Astrocyte of the cerebellum (primary cell): ENCODE measurements around the gene NTSR2.
A peak's percentile ranks its signal among the peaks of the same experiment; 100 is the strongest.

Experiments
- DNase-seq: peaks from one replicate; pipeline ENCODE4 v3.0.0-alpha.2; 2011; ENCODE audit warnings: low read depth
- H3K4me3 ChIP-seq: 2 replicates; pipeline ENCODE4 v1.5.1; 2011; ENCODE audit warnings: mild to moderate bottlenecking, low read depth, low read length, moderate library complexity
- CTCF ChIP-seq: IDR thresholded peaks from 2 replicates; pipeline ENCODE4 v1.5.1; 2012; ENCODE audit warnings: low read length, low read depth, moderate library complexity, mild to moderate bottlenecking; ENCODE audit errors: missing control alignments
- in situ Hi-C: cut with HindIII; loops from 2 replicates; pipeline ENCODE4 v1.10.0; 2017; ENCODE audit warnings: low sequenced_read_pairs

The NTSR2 gene

DNA sequence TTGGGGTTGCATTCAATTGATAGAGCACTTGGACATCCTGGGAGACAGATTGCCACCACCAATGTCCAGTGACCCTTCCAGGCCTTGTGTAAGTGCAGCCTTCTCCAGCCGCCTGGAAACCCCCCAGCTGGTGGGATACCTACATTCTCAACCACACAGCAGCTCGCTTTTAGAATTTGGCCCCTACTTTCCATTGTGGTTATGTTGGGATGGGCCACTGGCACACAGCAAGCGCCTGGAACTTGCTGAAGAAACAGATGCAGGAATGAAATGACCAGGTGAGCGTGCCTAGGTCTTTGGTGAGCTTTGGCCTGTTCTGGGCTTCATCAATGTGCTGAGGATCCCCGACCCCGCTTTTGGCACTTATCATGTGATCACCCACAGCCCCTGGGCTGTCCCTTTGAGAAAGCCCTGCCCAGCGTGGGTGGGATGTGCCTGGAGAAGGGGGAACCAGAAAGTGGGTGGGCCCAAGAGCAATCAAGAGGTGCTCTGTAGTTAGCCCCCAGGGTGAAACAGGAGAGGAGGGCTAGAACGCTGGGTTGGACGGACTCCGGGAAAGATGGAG is 16.0 kb upstream of the NTSR2 start:
- H3K4me3 ChIP-seq: no peak overlapping the region
- TF ChIP-seq CTCF: no peak
- in situ Hi-C loops: loop anchor here (25.0 kb wide), 1 partner anchor 101 kb away; no protein-coding TSS in a partner anchor
- DNase-seq: no peak

GRCh38 chr2:11684894-11685460 is 15.0 kb upstream of the NTSR2 start:
- in situ Hi-C loops: loop anchor here (25.0 kb wide), 1 partner anchor 102 kb away; no protein-coding TSS in a partner anchor
- H3K4me3 ChIP-seq: no peak overlapping the region
- TF ChIP-seq CTCF: no peak
- no peak for DNase-seq

- DNase-seq: no peak
- in situ Hi-C loops: loop anchor here (25.0 kb wide), 1 partner anchor 103 kb away; no protein-coding TSS in a partner anchor
- TF ChIP-seq CTCF: no peak
- H3K4me3 ChIP-seq: no peak overlapping the region
Observed at GRCh38 chr2:11683966-11684365, 14.0 kb upstream of the NTSR2 start.

DNA sequence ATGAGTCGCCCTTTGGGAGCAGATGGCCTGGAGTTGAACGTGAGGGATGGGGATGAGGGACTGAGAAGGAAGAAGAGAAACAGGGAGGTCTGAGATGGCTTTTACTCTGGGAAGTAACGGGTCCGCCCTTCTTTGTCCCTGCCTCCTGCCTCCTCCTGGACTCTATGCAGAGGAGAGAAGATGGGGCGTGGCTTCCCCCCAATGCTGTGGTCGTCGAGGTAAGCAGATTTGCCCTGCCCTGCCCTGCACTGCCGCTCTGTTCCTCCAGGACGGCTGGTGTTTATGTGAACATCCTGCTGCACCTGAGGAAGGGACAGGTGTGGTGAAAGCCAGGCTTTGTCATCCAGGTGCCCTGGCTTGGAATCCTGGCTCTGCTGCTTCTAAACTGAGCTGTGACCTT is 13.5 kb upstream of the NTSR2 start:
- in situ Hi-C loops: loop anchor here (25.0 kb wide), 1 partner anchor 104 kb away; no protein-coding TSS in a partner anchor
- no peak for DNase-seq
- TF ChIP-seq CTCF: no peak

DNA sequence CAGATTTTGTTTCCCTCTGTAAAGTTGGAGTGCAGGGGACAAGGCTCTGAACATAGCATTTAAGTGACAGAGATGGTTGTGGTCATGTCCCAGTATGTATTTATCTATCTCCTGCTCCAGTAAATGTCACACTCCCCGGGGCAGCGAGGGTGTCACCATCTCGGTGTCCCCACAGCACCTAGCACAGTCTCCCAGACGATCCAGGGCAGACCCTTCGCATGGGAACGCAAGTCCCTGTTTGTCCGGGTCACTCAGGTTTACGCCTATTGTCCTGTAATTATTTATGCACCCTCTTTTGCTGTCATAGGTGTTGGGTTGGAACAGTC is 12.6 kb upstream of the NTSR2 start:
- in situ Hi-C loops: loop anchor here (25.0 kb wide), 1 partner anchor 105 kb away; no protein-coding TSS in a partner anchor
- DNase-seq: no peak
- H3K4me3 ChIP-seq: no peak overlapping the region
- no peak for TF ChIP-seq CTCF

More for the DNA sequence above, 13.5 kb upstream of the NTSR2 start:
- H3K4me3 ChIP-seq: no peak overlapping the region

DNA sequence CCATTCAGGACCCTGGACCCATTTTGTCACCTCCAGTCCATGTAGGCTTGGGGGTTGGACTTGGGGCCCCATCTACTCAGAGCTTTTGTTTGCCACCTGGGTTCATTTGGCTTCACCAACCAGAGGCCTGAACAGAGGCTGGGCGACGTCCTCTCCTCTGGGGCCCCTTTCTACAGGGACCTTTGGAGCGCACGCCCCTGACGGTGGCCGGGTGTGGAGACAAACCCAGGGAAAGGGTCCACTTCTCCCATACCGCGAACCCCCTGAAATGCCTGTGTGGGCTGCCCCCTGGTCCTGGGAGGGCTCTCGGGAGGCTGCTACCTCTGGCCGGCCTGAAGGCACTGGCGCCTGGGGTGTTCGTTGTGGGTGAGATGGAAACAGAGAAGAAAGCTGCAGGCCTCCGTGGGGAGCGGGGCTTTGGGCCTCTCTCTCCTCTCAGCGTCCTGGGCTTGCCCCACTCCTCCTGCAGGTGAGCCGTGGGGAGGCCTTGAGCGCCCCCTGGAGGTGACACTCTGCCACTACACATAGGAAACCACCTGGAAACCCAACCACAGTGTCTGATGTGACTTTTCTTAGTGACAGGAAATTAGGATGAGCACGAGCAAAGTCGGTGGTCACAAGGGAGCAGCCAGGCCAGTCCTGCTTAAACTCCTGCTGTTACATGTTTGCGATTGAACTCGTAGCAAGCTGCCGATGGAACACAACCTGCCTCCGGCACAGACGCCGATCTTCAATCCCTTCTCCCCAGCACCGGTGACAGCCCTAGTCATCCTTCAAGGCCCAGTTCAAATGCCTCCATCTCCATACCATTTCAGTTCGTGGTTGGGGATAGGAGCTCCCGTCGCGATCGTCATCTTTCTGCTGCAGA is 12.0 kb upstream of the NTSR2 start:
- H3K4me3 ChIP-seq: no peak overlapping the region
- peak; percentile 79 for TF ChIP-seq CTCF
- no peak for DNase-seq
- in situ Hi-C loops: loop anchor here (25.0 kb wide), 1 partner anchor 105 kb away; no protein-coding TSS in a partner anchor
